GM23338 (cell line): ENCODE data around the gene NFYA. TPM values are rescaled to one million over a fixed set of nuclear protein-coding genes. Genes with fewer than 3 reads are reported as not detected.
A peak's percentile ranks its signal among the peaks of the same experiment; 100 is the strongest.

Experiments
- ATAC-seq: fragments of 200-7000 bp; cut with Tn5 transposase; 3 replicates; pipeline ENCODE4 v1.9.1; 2020
- DNase-seq: peaks from one replicate; pipeline ENCODE4 v3.0.0-alpha.2; 2015; ENCODE audit warnings: low spot score
- H2AFZ ChIP-seq: fragments of 200-600 bp; sonication (generic); 2 replicates; pipeline ENCODE4 v1.8.0; 2016; ENCODE audit warnings: antibody characterized with exemption, mild to moderate bottlenecking, moderate library complexity
- H3F3A ChIP-seq: fragments of 200-600 bp; sonication (generic); replicated peaks from 2 replicates; pipeline ENCODE4 v1.8.0; 2017; ENCODE audit warnings: antibody characterized with exemption, mixed run types, low read depth
- H3K27ac ChIP-seq: fragments of 200-600 bp; sonication (generic); 2 replicates; pipeline ENCODE4 v1.6.1; 2016; ENCODE audit warnings: low read depth
- H3K27me3 ChIP-seq: fragments of 200-600 bp; sonication (generic); 2 replicates; pipeline ENCODE4 v1.8.0; 2016; ENCODE audit warnings: mild to moderate bottlenecking, mixed run types, moderate library complexity; ENCODE audit not compliant: insufficient read depth
- H3K36me3 ChIP-seq: fragments of 200-600 bp; sonication (generic); 2 replicates; pipeline ENCODE4 v1.8.0; 2016; ENCODE audit warnings: mild to moderate bottlenecking; ENCODE audit not compliant: insufficient read depth
- H3K4me1 ChIP-seq: fragments of 200-600 bp; sonication (generic); 2 replicates; pipeline ENCODE4 v1.8.0; 2016; ENCODE audit warnings: mild to moderate bottlenecking, moderate library complexity; ENCODE audit not compliant: insufficient read depth
- H3K4me2 ChIP-seq: fragments of 200-600 bp; sonication (generic); 2 replicates; pipeline ENCODE4 v1.7.1; 2017; ENCODE audit warnings: mixed run types
- H3K4me3 ChIP-seq: fragments of 200-600 bp; sonication (generic); 2 replicates; pipeline ENCODE4 v1.6.1; 2016; ENCODE audit warnings: mixed run types
- H3K79me2 ChIP-seq: fragments of 200-600 bp; sonication (generic); replicated peaks from 2 replicates; pipeline ENCODE4 v1.8.0; 2017; ENCODE audit warnings: mild to moderate bottlenecking; ENCODE audit not compliant: insufficient read depth
- H3K9me2 ChIP-seq: fragments of 200-600 bp; sonication (generic); 2 replicates; pipeline ENCODE4 v1.8.0; 2017; ENCODE audit not compliant: insufficient read depth
- H4K20me1 ChIP-seq: fragments of 200-600 bp; sonication (generic); replicated peaks from 2 replicates; pipeline ENCODE4 v1.8.0; 2017; ENCODE audit warnings: mild to moderate bottlenecking; ENCODE audit not compliant: insufficient read depth
- H3K27ac Mint-ChIP-seq: 2 replicates; pipeline ENCODE4 v1.8.0; 2020; ENCODE audit warnings: inconsistent platforms, mild to moderate bottlenecking, moderate library complexity, mixed read lengths
- H3K27me3 Mint-ChIP-seq: 3 replicates; pipeline ENCODE4 v1.8.0; 2022; ENCODE audit warnings: low read depth, mild to moderate bottlenecking, moderate library complexity, mixed read lengths, inconsistent platforms; ENCODE audit not compliant: insufficient read depth, poor library complexity
- H3K36me3 Mint-ChIP-seq: 3 replicates; pipeline ENCODE4 v1.8.0; 2021; ENCODE audit warnings: low read depth, mild to moderate bottlenecking, inconsistent platforms, moderate library complexity, mixed read lengths
- H3K4me1 Mint-ChIP-seq: 3 replicates; pipeline ENCODE4 v1.8.0; 2020; ENCODE audit warnings: mild to moderate bottlenecking, inconsistent platforms, mixed read lengths
- H3K4me3 Mint-ChIP-seq: 3 replicates; pipeline ENCODE4 v1.8.0; 2021; ENCODE audit warnings: moderate library complexity, mild to moderate bottlenecking, inconsistent platforms, mixed read lengths
- H3K9me3 Mint-ChIP-seq: 3 replicates; pipeline ENCODE4 v1.8.0; 2020; ENCODE audit warnings: moderate library complexity, mild to moderate bottlenecking, inconsistent platforms, mixed read lengths
- CREB1 ChIP-seq: fragments of 250-450 bp; sonication (Bioruptor Pico); IDR thresholded peaks from 2 replicates; pipeline ENCODE4 v1.5.0; 2020; ENCODE audit warnings: low read depth, mild to moderate bottlenecking, moderate library complexity
- EZH2 ChIP-seq: fragments of 200-600 bp; sonication (generic); IDR thresholded peaks from one replicate; pipeline ENCODE4 v1.8.0; 2017; ENCODE audit warnings: antibody characterized with exemption, mild to moderate bottlenecking, low read depth; ENCODE audit not compliant: unreplicated experiment
- EZH2phosphoT487 ChIP-seq: fragments of 200-600 bp; sonication (generic); IDR thresholded peaks from one replicate; pipeline ENCODE4 v1.8.1; 2018; ENCODE audit warnings: antibody characterized with exemption; ENCODE audit not compliant: unreplicated experiment
- JUNB ChIP-seq: IDR thresholded peaks from one replicate; pipeline ENCODE4 v1.6.1; 2016; ENCODE audit warnings: antibody characterized with exemption; ENCODE audit not compliant: unreplicated experiment
- NANOG ChIP-seq: IDR thresholded peaks from 2 replicates; pipeline ENCODE4 v1.6.1; 2016; ENCODE audit warnings: antibody characterized with exemption, borderline replicate concordance
- POLR2AphosphoS5 ChIP-seq: IDR thresholded peaks from 2 replicates; pipeline ENCODE4 v1.6.1; 2016; ENCODE audit warnings: antibody characterized with exemption, low read depth
- STAT1 ChIP-seq: IDR thresholded peaks from one replicate; pipeline ENCODE4 v1.6.1; 2016; ENCODE audit warnings: antibody characterized with exemption; ENCODE audit not compliant: unreplicated experiment
- ZNF114 ChIP-seq: fragments of 250-450 bp; sonication (Bioruptor Pico); IDR thresholded peaks from 2 replicates; pipeline ENCODE4 v1.5.0; 2020; ENCODE audit warnings: mild to moderate bottlenecking, moderate library complexity
- ZNF331 ChIP-seq: fragments of 250-450 bp; sonication (Bioruptor Pico); IDR thresholded peaks from 2 replicates; pipeline ENCODE4 v1.5.0; 2020; ENCODE audit warnings: low read depth, mild to moderate bottlenecking, moderate library complexity
- polyA plus RNA-seq: library from polyadenylated mRNA; unstranded; fragments of >200 nt; fragmentation: Nextera tagmentation; extraction: Ambion mirVana; gene quantifications from 2 replicates; pipeline ENCODE4 v1.2.1, GENCODE V29; 2016
- total RNA-seq: library from RNA; depleted of rRNA; stranded (reverse); fragments of >200 nt; shearing (Covaris generic); gene quantifications from 2 replicates; pipeline ENCODE4 v1.2.3, GENCODE V29; 2014
- TF ChIP-seq, protein P1 (sequence below): fragments of 250-450 bp; sonication (Bioruptor Pico); IDR thresholded peaks from 2 replicates; pipeline ENCODE4 v1.5.0; 2020; ENCODE audit warnings: mild to moderate bottlenecking, moderate library complexity
- TF ChIP-seq, protein P2 (sequence below): IDR thresholded peaks from 2 replicates; pipeline ENCODE4 v1.6.1; 2016; ENCODE audit warnings: antibody characterized with exemption
- TF ChIP-seq, protein P3 (sequence below), 2 experiments: fragments of 200-600 bp in 1 of 2; sonication (generic) in 1 of 2; conservative IDR thresholded peaks; 2 replicates each; pipeline versions ENCODE4 v1.5.1 to v1.6.1; 2016 to 2017; ENCODE audit warnings: antibody characterized with exemption in 2 of 2, low read depth in 2 of 2, mild to moderate bottlenecking in 2 of 2, moderate library complexity in 1 of 2
- TF ChIP-seq, protein P4 (sequence below): IDR thresholded peaks from one replicate; pipeline ENCODE4 v1.6.1; 2018; ENCODE audit warnings: antibody characterized with exemption; ENCODE audit not compliant: unreplicated experiment

The NFYA gene
- total and polyA plus RNA-seq, 2 experiments from 2014 or later = 10.8 to 39.1 TPM

DNA sequence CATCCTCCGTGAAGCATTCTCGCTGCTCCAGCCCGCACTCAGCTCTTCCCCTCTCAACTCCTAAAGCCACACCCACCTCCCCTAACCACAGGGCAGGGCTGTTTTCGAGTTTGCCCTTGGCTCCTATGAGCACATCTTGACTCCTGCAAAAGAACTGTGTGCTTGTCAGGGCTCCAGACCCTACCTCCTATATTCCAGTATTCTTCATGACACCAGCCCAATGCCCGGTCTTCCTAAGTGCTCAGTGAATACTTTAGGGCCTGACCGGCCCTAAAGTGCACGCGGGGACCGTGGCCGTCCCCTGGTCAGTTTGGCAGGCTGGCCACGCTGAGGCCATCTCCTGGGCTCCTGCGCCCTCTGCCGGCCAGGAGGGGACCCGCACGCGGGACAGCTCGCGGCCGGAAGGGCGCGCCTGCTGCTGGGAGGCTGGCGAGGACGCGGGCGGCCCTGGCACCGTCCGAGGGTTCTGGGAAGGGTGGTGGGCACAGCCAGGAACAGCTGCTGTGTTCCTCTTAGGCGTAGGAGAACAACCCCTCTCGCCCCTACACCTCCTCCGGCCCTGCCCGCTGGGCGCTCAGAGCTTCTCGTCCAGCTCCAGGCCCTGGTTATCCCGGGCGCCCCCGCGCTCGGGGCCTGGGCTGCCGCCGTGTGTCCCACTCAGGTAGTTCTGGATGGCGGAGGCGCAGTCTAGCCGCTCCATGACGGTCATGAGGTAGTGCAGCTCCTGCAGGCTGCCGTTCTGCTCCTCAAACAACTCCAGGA, 44.8 kb upstream of the NFYA start:
- H3F3A ChIP-seq = no peaks in the 10 kb centered on the region
- no peaks in the 10 kb centered on the region; the same call in 1 of the 2 replicates for H3K27me3 ChIP-seq
- peaks cover 17% of the 10 kb centered on the region for H3K27me3 Mint-ChIP-seq
- H3K9me2 ChIP-seq = no peaks in the 10 kb centered on the region
- H3K4me1 Mint-ChIP-seq = peaks cover 15% of the 10 kb centered on the region
- no peaks in the 10 kb centered on the region; the same call in 2 of the 3 replicates for H3K36me3 Mint-ChIP-seq
- peak overlapping the region; percentile 47; the same call in 1 of the 2 replicates for H3K27ac ChIP-seq
- TF ChIP-seq ZNF114 (CRISPR knock-in tag) (no peak), STAT1 (no peak), NANOG (no peak), POLR2AphosphoS5 (peak; percentile 26), CREB1 (peak; percentile 36), ZNF331 (CRISPR knock-in tag) (no peak), EZH2phosphoT487 (no peak), JUNB (no peak), EZH2 (no peak)
- TF ChIP-seq, protein P1, sequence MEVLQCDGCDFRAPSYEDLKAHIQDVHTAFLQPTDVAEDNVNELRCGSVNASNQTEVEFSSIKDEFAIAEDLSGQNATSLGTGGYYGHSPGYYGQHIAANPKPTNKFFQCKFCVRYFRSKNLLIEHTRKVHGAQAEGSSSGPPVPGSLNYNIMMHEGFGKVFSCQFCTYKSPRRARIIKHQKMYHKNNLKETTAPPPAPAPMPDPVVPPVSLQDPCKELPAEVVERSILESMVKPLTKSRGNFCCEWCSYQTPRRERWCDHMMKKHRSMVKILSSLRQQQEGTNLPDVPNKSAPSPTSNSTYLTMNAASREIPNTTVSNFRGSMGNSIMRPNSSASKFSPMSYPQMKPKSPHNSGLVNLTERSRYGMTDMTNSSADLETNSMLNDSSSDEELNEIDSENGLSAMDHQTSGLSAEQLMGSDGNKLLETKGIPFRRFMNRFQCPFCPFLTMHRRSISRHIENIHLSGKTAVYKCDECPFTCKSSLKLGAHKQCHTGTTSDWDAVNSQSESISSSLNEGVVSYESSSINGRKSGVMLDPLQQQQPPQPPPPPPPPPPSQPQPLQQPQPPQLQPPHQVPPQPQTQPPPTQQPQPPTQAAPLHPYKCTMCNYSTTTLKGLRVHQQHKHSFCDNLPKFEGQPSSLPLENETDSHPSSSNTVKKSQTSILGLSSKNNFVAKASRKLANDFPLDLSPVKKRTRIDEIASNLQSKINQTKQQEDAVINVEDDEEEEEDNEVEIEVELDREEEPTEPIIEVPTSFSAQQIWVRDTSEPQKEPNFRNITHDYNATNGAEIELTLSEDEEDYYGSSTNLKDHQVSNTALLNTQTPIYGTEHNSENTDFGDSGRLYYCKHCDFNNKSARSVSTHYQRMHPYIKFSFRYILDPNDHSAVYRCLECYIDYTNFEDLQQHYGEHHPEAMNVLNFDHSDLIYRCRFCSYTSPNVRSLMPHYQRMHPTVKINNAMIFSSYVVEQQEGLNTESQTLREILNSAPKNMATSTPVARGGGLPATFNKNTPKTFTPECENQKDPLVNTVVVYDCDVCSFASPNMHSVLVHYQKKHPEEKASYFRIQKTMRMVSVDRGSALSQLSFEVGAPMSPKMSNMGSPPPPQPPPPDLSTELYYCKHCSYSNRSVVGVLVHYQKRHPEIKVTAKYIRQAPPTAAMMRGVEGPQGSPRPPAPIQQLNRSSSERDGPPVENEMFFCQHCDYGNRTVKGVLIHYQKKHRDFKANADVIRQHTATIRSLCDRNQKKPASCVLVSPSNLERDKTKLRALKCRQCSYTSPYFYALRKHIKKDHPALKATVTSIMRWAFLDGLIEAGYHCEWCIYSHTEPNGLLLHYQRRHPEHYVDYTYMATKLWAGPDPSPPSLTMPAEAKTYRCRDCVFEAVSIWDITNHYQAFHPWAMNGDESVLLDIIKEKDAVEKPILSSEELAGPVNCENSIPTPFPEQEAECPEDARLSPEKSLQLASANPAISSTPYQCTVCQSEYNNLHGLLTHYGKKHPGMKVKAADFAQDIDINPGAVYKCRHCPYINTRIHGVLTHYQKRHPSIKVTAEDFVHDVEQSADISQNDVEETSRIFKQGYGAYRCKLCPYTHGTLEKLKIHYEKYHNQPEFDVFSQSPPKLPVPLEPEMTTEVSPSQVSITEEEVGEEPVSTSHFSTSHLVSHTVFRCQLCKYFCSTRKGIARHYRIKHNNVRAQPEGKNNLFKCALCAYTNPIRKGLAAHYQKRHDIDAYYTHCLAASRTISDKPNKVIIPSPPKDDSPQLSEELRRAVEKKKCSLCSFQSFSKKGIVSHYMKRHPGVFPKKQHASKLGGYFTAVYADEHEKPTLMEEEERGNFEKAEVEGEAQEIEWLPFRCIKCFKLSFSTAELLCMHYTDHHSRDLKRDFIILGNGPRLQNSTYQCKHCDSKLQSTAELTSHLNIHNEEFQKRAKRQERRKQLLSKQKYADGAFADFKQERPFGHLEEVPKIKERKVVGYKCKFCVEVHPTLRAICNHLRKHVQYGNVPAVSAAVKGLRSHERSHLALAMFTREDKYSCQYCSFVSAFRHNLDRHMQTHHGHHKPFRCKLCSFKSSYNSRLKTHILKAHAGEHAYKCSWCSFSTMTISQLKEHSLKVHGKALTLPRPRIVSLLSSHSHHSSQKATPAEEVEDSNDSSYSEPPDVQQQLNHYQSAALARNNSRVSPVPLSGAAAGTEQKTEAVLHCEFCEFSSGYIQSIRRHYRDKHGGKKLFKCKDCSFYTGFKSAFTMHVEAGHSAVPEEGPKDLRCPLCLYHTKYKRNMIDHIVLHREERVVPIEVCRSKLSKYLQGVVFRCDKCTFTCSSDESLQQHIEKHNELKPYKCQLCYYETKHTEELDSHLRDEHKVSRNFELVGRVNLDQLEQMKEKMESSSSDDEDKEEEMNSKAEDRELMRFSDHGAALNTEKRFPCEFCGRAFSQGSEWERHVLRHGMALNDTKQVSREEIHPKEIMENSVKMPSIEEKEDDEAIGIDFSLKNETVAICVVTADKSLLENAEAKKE = no peak
- TF ChIP-seq, protein P2, sequence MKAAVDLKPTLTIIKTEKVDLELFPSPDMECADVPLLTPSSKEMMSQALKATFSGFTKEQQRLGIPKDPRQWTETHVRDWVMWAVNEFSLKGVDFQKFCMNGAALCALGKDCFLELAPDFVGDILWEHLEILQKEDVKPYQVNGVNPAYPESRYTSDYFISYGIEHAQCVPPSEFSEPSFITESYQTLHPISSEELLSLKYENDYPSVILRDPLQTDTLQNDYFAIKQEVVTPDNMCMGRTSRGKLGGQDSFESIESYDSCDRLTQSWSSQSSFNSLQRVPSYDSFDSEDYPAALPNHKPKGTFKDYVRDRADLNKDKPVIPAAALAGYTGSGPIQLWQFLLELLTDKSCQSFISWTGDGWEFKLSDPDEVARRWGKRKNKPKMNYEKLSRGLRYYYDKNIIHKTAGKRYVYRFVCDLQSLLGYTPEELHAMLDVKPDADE = no peak
- TF ChIP-seq, protein P3, sequence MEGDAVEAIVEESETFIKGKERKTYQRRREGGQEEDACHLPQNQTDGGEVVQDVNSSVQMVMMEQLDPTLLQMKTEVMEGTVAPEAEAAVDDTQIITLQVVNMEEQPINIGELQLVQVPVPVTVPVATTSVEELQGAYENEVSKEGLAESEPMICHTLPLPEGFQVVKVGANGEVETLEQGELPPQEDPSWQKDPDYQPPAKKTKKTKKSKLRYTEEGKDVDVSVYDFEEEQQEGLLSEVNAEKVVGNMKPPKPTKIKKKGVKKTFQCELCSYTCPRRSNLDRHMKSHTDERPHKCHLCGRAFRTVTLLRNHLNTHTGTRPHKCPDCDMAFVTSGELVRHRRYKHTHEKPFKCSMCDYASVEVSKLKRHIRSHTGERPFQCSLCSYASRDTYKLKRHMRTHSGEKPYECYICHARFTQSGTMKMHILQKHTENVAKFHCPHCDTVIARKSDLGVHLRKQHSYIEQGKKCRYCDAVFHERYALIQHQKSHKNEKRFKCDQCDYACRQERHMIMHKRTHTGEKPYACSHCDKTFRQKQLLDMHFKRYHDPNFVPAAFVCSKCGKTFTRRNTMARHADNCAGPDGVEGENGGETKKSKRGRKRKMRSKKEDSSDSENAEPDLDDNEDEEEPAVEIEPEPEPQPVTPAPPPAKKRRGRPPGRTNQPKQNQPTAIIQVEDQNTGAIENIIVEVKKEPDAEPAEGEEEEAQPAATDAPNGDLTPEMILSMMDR (conservative IDR thresholded peaks at IDR 0.05; ENCODE audit: low read depth in 2 of 2) = peak; percentile 92 to 98
- TF ChIP-seq, protein P4, sequence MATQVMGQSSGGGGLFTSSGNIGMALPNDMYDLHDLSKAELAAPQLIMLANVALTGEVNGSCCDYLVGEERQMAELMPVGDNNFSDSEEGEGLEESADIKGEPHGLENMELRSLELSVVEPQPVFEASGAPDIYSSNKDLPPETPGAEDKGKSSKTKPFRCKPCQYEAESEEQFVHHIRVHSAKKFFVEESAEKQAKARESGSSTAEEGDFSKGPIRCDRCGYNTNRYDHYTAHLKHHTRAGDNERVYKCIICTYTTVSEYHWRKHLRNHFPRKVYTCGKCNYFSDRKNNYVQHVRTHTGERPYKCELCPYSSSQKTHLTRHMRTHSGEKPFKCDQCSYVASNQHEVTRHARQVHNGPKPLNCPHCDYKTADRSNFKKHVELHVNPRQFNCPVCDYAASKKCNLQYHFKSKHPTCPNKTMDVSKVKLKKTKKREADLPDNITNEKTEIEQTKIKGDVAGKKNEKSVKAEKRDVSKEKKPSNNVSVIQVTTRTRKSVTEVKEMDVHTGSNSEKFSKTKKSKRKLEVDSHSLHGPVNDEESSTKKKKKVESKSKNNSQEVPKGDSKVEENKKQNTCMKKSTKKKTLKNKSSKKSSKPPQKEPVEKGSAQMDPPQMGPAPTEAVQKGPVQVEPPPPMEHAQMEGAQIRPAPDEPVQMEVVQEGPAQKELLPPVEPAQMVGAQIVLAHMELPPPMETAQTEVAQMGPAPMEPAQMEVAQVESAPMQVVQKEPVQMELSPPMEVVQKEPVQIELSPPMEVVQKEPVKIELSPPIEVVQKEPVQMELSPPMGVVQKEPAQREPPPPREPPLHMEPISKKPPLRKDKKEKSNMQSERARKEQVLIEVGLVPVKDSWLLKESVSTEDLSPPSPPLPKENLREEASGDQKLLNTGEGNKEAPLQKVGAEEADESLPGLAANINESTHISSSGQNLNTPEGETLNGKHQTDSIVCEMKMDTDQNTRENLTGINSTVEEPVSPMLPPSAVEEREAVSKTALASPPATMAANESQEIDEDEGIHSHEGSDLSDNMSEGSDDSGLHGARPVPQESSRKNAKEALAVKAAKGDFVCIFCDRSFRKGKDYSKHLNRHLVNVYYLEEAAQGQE = no peak
- H3K4me3 ChIP-seq = peak overlapping the region; percentile 58
- H3K9me3 Mint-ChIP-seq = no peaks in the 10 kb centered on the region
- no peaks in the 10 kb centered on the region for H3K36me3 ChIP-seq
- no peaks in the 10 kb centered on the region for H4K20me1 ChIP-seq
- peak overlapping the region; percentile 88 for H2AFZ ChIP-seq
- peak overlapping the region; percentile 52; the same call in 1 of the 2 replicates for H3K27ac Mint-ChIP-seq
- DNase-seq (peak; percentile 88), ATAC-seq (peak; percentile 85)
- peak overlapping the region; percentile 83 for H3K4me2 ChIP-seq
- H3K79me2 ChIP-seq = no peaks in the 10 kb centered on the region
- peak overlapping the region; percentile 71 for H3K4me3 Mint-ChIP-seq
- peaks cover 19% of the 10 kb centered on the region for H3K4me1 ChIP-seq
